Measurements from ENCODE around the gene HAND2.

HAND2 gene

DNA sequence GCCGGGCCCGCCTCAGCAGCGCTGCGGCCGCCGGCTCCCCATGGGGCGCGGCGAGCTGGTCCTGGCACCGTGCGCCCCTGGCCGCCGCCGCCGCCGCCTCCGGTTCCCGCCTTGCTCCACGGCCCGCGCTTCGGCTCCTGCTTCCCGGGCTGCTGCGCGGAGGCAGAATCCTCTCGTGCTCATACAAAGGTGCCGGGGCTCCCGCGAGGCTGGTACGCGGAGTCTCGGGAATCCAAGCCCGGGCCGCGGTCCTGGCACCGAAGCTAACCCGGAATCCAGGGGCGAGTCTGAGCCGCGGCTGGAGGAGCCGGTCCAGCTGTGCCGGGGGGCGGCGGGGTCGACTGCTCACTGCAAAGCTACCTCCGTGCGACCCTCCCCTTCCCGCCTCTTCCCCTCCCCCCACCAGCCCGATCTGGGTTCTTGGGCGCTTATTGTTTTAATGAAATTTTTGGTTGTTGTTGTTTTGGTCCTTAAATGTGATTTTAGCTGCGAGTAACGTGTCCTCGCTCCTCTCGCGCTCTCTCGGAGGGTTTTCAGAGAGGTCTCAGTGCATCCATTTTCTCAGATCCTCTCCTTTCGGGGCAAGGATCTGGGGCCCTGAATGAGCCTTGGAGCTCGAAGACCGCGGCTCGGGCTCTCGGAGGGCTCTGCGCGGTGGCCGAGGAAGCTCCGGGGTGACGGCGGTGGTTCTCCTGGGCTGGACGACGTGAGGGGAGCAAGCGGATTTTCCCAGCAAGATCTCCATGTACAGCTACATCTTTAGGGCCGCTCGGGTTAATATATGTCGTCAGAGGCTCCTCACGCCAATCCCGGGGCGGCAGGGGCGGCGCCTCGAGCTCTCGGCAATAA, at the start of gene HAND2:
Gene HAND2, minus strand, starts transcription at position 753 of the 849 bp plus-strand sequence. CDS start 940 bp downstream, outside the sequence.
- no peak for DNase-seq (ENCODE audit: low read depth in 2 of 2)

DNA sequence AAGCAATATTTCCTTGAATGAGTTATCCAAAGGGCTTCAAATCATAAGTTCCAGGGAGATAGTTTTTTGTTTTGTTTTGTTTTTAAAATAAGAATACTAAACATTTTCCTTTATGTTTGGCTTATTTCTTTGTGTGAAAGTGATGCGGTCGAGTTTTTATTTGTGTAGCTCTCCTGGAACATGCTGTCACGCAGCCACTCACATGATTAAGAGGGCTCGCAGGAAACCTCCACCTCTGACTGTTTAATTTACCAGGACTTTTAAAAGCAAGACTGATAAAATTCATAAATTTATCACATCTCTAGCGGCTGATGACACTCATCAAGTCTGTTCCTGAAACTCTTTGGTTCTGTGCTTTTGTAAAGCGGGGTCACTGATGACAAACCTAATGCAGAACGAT, 48.9 kb upstream of the HAND2 start:
- no peak for DNase-seq (ENCODE audit: low read depth in 2 of 2)

DNA sequence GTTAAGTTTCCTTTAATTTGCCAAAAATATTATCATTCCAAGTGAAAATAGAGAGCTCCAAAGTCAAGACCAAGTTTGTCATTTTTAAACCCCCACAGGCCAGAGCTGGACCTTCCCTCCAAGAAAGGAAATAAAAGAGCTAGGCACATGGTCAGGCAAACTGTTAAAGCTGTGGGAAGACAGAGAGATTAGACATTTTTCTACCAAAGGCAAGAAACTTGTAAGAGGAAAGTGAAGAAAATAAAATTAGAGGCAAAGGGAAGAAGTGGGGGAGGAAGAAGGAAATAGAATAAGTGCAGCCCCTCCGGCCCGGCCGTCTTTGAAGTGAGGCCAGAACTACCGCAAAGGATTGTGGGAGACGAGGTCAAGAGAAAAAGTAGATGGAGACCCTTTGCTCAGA, 47.9 kb upstream of the HAND2 start:
- no peak for DNase-seq (ENCODE audit: low read depth in 2 of 2)

DNA sequence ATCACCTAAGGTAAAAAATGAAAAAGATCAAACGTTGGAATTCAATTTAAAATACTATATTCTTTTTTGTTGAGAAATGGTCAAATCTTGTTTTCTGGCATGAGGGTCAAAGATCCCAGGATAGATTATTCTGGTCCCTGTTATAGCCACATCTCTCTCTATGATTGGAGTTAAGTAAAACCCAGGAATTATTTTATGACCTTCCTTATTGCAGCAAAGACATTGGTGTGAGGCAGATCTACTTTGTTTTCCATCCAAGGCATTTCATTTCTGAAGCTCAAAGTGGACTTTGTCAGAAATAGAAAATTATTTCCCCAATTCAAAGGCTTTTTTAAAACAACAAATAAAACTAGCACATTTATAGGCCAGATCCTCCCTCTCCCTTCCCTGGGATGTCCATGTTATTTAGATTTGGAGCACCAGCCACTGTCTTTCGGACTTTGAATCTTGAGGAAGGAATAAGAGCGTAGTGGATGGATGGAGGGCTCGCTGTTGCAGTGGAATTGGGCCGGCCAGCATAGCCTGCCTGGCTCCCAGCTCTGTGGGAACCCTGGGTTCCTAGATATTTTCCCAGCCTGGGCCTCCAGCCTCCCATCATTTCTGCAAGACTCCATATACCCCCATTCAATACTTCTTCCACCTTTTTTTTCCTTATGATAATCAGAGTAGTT, 45.6 kb upstream of the HAND2 start:
- no peak for DNase-seq (ENCODE audit: low read depth in 2 of 2)

DNA sequence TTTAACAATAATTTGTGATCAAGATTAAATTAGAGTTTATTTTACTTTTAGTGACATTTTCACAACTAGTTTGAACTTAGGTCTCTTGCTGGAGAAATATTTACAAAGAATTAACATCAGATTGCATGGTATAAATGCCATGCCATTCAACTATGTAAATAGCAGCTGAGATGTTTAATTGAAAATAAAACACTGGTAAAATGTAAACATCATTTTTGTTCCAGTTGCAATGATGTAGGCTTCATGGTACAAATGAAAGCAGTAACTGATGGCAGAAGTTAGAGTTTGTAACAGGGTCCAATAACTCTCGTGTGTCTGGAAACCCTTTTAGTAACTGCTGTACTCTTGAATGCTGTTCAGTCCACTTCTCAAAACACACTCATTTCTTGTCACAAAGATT, 43.7 kb upstream of the HAND2 start:
- DNase-seq (ENCODE audit: low read depth in 2 of 2): no peak

DNA sequence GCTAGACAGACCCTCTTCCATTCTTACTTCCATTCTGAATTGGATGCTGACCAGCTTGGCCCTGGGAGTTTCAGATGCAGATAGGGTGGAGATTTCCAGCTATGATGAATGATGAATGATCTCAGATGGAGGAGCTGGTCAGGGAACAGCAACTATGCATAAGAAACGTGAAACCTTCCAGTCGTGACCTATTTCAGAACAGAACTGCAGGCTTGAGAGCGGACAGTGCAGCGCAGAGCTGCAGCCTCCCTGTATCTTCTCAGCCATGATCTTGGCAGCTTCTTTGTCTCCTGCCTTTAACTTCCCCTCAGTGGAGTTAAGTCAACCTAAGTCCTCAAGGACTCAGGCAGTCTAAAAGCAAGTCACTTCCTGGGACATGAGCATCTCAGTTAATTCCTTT, 43.3 kb upstream of the HAND2 start:
- no peak for DNase-seq (ENCODE audit: low read depth in 2 of 2)

DNA sequence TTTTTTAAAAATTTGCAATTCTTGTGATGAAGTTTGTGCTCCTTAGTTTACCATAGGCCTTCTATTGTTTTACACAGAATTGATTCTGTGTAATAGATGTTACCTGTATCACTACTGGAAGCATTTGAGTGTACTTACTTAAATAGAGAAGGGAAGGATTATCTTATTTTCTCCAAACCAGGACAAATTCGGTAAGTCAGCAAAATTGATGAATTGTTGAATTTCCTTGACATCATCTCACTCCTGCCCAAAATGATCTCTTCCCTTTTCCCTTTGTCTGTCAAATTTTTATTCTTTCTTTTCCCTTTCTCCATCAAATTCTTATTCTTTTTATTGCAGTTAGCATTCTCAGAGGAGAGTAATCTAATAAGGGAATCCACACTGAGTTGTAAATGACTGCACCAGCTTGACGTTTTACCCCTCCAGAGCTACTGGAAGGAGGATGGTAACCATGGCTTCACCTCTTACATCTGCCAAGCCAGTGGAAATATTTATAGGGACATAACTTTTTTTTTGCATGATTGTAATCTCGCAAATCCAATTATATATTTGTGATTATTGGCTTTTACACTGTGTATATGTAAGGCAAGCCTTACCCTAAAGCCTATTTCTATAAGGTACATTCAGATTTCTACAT, 42.6 kb upstream of the HAND2 start:
- no peak for DNase-seq (ENCODE audit: low read depth in 2 of 2)

DNA sequence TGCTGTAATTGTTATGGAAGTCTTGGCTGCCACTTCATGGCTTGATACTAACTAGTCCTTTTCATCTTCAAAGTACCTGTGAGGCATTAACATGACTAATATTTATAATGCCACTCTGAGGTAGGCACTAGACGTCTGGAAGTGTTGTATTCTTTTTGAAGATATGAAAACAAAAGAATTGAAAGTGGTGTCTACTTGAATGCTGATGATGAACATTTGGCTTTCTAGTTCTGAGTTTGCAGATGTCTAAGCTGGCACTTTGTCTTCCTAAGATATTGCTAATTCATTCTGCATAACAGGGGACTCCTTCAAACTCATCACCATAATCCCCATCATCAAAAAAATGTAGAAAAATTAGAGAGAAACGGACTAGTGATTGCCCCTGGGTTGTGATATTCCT, 41.6 kb upstream of the HAND2 start:
- no peak for DNase-seq (ENCODE audit: low read depth in 2 of 2)

DNA sequence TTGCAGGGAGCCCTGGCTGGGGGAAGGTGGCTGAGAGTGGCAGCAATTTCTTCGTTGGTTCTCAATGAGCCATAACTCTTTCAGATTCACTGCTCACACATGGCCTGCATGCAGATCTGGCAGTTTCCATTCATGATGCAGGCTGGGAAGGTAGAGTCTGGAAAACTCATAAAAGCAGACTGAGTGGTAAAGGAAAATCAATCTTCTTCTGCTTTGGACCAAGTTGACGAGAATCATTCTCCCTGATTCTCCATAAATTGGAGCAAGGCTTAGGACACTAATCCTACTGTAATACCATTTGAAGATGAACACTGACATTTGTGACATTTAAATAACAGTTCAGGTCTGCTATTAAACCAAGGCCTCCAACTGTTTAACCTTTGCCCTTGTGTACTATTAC, 35.3 kb upstream of the HAND2 start:
- no peak for DNase-seq (ENCODE audit: low read depth in 2 of 2)

DNA sequence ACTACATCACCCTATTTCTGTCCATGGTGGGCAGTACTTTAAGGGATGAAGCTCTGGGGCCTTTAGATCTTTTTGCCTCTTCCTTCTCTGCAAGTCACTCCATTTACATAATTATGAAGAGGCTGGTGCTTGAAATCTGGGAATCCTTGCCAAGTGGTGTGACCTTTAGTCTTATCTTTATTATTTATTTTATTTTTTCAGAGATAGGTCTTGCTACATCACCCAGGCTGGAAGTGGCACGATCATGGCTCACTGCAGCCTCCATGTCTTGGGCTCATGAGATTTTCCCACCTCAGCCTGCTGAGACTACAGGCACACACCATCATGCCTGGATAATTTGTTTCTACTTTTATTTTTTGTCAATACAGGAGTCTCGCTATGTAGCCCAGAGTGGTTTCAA, 34.4 kb upstream of the HAND2 start:
- DNase-seq (ENCODE audit: low read depth in 2 of 2): no peak

DNA sequence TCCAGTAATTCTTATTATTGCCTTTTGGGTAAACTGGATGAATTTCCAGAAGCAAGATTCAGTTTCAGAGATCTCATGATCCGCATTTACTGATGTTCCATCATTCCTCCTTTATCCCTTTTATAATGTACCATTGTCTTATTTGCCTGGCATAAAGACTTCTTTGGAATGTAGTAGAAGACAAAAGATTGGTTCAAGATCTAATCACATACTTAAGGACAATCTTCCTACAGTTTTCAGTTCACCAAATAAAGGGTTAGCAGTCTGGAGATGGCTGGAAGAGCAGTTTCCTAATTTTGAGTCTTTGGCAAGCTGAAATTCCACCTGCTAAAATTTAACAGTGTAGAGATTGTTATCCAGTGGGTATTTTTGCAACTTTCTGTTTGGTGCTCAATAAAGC, 30.9 kb upstream of the HAND2 start:
- no peak for DNase-seq (ENCODE audit: low read depth in 2 of 2)

DNA sequence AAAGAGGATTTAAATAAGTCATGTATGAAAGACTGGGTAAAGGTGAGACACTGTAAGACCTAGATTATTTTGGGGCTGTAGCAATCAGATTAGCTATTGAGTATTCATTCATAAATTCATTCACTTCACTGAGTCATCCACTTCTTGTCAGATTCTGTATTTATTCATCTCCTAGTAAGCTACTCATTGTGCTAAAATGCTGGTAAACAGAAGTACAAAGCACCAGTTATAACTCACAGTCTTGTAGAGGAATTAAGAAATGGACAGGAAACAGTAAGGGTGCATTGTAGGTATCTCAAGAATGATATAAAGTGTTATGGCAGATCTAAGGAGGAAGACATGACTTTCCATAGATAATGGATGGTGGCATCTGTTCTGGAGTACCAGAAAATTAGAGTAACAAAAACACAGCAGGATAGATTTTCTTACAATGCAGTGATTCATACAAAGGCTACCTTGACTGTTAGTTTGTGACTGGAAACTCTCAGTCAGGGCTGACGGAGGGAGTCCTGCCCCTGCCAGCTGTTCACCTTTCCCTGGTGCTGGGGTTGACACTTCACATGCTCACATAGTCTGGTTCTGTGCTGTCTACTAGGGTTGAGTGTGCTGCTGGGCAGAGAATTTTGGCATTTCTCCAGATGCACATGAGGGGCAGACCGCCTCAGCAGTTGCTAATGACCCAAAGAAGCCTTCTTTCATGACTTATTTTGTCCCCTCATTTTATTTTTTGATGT, 26.5 kb upstream of the HAND2 start:
- no peak for DNase-seq (ENCODE audit: low read depth in 2 of 2)

DNA sequence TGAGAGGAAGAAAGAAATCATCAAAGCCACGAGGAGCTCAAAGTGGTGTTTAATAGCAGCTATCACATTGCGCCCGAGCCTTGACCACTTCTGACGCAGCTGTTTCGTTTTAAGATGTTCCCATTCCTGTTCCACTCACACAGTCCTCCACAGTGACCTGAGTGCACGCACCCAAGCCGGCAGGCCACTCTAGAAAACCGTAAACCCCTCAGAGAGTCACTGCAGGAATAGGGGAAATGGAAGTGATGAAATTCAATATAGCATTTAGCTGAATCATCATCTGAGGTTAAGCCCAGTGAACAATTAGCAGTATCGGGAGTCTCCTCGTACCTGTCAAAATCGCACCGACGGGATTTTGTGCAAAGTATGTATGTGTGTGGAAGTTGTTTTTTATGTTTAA, 17.9 kb upstream of the HAND2 start:
- no peak for DNase-seq (ENCODE audit: low read depth in 2 of 2)

DNA sequence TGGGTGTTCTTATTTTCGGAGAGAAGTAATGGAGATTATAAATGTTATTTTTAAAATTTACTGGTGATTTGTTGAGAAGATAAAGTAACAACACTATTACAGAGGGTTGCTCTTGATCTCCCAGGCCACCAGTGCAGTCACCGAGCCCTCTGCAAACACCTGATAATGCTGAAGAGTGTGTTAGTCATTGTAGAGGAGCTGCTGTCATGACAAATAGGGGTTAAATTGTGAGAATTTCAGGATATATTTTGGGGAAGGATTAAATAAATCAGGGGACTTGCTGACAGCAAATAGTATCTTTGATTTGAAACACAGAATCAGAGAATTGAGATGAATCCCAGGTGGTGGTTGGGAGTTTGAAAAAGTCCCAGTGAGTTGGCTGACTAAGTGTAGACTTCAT, 16.7 kb upstream of the HAND2 start:
- DNase-seq (ENCODE audit: low read depth in 2 of 2): no peak

DNA sequence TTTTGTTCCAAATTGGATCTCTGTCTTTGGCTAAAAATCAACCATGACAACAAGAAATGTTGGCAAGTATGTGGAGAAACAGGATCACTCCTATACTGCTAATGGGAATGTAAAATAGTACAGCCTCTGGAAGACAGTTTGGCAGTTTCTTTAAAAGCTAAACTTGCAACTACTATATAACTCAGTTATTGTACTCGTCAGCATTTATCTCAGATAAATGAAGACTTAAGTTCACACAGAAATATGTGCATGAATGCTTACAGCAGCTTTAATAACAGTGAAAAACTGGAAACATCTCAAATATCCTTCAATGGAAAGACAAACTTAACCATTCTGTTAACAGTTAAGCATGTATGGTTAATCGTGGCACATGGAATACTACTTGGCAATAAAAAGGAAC, 15.4 kb upstream of the HAND2 start:
- no peak for DNase-seq (ENCODE audit: low read depth in 2 of 2)

DNA sequence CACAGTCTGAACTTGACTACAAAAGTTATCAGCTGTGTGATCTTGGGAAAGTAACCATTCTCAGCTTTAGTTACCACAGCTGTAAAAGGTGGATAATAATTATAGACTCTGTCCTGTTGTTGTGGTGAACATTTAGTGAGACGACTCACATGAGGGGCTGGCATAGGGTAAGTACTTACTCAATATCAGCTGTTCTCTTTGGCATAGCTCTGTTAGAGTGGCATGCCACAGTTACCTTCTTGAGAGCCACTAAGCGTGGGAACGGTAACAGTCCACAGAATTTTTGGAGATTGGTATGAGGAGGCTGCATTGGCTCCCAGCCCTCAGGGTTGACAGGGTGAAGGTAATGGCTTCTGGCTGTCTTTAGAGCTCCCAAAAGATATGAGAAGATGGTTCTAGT, 13.2 kb upstream of the HAND2 start:
- DNase-seq (ENCODE audit: low read depth in 2 of 2): no peak

DNA sequence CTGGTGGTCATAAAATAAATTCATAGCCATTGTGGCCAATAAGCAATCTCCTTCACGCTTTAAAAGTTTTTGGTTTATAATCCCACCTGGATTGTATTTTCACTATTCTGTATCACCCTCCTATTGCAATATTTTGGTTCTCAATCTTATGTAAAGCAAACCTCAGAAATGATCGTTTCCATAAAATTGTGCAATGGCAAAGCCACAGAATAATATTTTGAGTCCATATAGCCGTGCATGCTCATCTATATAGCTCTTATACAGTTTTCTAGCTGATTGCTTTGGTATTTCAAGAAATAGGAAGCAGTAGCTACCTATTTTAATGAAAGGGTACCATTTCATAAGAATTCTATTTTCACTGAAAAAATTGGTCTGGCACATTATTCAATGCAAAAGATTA, 10.0 kb upstream of the HAND2 start:
- no peak for DNase-seq (ENCODE audit: low read depth in 2 of 2)

DNA sequence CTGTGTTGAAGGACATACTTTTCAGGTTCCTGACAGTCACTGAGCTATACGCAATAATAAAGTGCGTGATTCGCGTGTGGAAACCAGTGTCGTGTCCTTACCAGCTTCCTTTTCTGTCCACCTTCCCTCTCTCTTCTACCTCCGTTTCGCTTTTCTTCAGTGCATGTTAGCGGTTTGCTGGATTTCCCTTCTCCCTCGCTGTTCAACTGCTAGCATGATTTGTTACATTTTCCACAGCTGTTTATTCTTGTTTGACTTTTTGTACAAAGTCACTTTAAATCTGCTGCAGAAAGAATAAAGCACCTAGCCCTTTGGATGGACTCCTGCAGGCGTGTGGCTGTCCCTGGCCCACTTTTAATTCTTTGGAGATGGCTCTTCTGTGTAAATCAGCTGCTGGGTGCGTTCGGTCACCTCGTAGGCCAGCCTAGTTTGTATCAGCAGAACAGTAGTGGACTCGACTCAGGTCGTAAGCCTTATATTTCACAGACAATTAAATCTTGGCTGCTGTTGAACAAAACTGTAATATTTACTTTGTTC, 8.9 kb upstream of the HAND2 start:
- DNase-seq (ENCODE audit: low read depth in 2 of 2): no peak

DNA sequence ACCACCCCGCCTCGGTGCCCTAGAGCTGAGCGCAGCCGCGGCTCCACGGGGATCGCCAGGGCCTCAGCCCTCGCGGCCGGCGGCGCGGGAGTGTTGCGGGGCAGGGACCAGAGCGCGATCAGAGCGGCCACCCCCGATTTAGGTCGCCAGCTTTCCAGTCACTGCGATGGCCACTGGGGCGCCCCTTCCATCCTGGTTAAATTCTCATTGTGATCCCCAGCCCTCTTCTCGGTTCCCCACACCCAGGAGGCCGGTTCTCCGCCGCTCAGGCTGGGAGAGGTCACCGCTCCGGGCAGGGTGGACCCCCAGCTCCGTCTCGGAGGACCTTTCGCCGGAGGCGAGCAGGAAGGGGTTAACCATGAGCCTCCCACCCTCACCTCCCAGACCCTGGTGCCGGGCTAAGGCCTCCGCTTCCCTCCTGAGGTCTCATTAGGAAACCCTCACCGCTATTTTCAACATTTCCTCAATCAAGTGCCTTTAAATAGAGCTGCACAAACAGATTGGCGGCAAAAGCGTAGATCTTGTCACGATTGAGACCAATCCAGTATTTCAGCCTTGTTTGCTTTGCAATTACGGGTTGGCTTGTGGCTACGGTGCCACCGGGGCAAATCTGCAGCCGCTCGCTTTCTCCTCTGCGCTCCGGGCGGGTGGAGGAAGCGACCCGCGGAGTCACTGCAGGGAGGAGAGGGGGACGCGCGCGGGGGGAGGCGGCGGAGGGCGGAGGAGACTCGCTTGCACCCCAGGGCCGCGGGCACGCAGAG, 8.3 kb upstream of the HAND2 start:
- no peak for DNase-seq (ENCODE audit: low read depth in 2 of 2)

DNA sequence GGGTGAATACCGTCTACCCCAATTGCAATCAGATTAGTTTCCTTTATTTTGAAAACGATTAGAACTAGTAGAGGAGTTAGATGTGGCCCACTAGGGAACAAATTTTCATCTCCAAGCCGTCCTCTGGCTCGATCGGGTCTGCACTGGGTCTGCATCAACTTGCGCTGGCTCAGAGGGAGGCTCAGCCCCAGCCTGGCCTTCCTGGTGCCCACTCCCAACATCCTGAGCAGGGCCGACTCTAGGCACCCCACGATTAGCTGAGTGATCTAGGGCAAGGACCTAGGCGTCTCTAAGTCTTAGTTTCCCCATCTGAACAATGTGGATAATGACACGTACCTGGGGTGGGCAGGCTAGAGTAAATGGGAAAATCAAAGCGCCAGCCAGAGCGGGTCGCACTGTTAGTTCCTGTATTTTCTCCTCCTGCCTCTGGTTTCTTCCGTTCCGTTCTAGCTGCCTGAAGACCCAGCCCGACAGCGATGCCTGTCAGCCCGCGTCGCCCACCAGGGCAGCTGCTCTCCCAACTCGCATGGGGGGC, 7.7 kb upstream of the HAND2 start:
- DNase-seq (ENCODE audit: low read depth in 2 of 2): no peak

DNA sequence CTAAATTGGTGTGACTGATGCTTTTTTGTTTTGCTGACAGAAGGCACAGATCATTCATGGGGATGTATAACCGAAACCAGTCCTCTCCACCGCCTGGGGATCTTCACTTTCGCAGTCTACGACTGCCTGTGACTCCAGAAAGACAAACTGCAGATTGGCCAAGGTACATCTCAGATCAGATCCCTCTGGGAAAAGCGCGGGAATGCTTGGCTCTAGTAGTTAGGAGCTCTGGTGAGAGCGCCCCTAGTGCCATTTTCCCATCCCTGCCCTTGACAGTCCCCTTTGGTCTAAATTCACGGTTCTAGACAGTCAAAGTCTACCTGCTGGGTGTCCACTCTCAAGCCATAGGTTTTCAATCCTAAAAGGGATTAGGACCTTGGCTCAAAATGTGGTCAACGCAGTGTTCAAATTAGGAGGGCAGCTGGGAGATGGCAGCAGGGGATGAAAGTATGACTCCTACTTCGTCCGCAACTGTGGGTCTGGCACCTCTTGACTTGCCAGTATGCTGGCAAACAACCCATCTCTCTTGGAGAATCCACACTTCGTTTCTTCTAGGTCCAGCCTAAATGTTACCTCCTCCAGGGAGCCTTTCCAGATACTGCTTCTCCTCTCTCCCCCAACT, 6.9 kb upstream of the HAND2 start:
- no peak for DNase-seq (ENCODE audit: low read depth in 2 of 2)
